GM12878 (cell line): ENCODE measurements around the gene RBPJL. TPM values are rescaled to one million over a fixed set of nuclear protein-coding genes. Genes with fewer than 3 reads are reported as not detected.

Experiments
- ATAC-seq: fragments of 200-7000 bp; cut with Tn5 transposase; 3 replicates; pipeline ENCODE4 v1.9.1; 2020; ENCODE audit warnings: mild to moderate bottlenecking, moderate library complexity
- BruUV-seq: library from RNA; stranded (reverse); fragments of 400-500 nt; replicated peaks from 2 replicates; lab custom pipeline; 2021; lab: Mats Ljungman, UMichigan
- CTCF ChIA-PET: fragments of 300-600 bp; sonication (Branson Sonifier 250); formaldehyde crosslinking; extraction: SDS; loops from one replicate; lab custom pipeline; 2021; ENCODE audit warnings: inconsistent platforms; lab: Yijun Ruan, JAX
- POLR2A ChIA-PET: fragments of 350-600 bp; formaldehyde crosslinking; extraction: SDS; loops from one replicate; lab custom pipeline; 2021; ENCODE audit warnings: inconsistent platforms; lab: Charles Lee
- RAD21 ChIA-PET: fragments of 300-600 bp; sonication (Branson Sonifier 250); formaldehyde crosslinking; loops from one replicate; lab custom pipeline; 2023; ENCODE audit warnings: antibody characterized with exemption; ENCODE audit not compliant: unreplicated experiment; lab: Charles Lee
- SMC1A ChIA-PET: fragments of 300-600 bp; sonication (Branson Sonifier 250); formaldehyde crosslinking; loops from one replicate; lab custom pipeline; 2023; ENCODE audit not compliant: unreplicated experiment, uncharacterized antibody; lab: Charles Lee
- DNase-seq: peaks from one replicate; pipeline ENCODE4 v3.0.0-alpha.2; 2011; ENCODE audit warnings: low read depth, low spot score
- FAIRE-seq: peaks from 3 replicates; lab custom pipeline; 2011; peaks lifted over from hg19 to GRCh38; lab: Jason Lieb, UNC
- H2AFZ ChIP-seq: 2 replicates; pipeline ENCODE4 v1.6.0; 2011; ENCODE audit warnings: low read depth, low read length, control low read depth; ENCODE audit not compliant: control insufficient read depth
- H3K27ac ChIP-seq: 2 replicates; pipeline ENCODE4 v1.5.1; 2011; ENCODE audit warnings: control low read depth; ENCODE audit not compliant: control insufficient read depth, insufficient read depth
- H3K27me3 ChIP-seq, 2 experiments: replicated peaks in 1 of 2; 2 replicates each; pipeline versions ENCODE4 v1.6.0 to v1.6.1; 2011; ENCODE audit warnings: low read length in 1 of 2; ENCODE audit not compliant: control insufficient read depth in 2 of 2, insufficient read depth in 2 of 2
- H3K36me3 ChIP-seq, 2 experiments: 2 replicates each; pipeline ENCODE4 v1.5.1; 2011; ENCODE audit warnings: low read length in 1 of 2; ENCODE audit not compliant: control insufficient read depth in 2 of 2, insufficient read depth in 2 of 2
- H3K4me1 ChIP-seq: 2 replicates; pipeline ENCODE4 v1.6.1; 2011; ENCODE audit warnings: mild to moderate bottlenecking, low read length, moderate library complexity, mixed read lengths; ENCODE audit not compliant: control insufficient read depth, insufficient read depth
- H3K4me2 ChIP-seq: 2 replicates; pipeline ENCODE4 v1.6.0; 2011; ENCODE audit warnings: control low read depth; ENCODE audit not compliant: control insufficient read depth, insufficient read depth
- H3K4me3 ChIP-seq: fragments of 200-600 bp; sonication (generic); 2 replicates; pipeline ENCODE4 v1.5.1; 2016
- H3K79me2 ChIP-seq: 2 replicates; pipeline ENCODE4 v1.6.0; 2011; ENCODE audit warnings: low read length; ENCODE audit not compliant: control insufficient read depth, insufficient read depth
- H3K9ac ChIP-seq: 2 replicates; pipeline ENCODE4 v1.8.0; 2011; ENCODE audit warnings: low read length, control low read depth, mixed read lengths; ENCODE audit not compliant: control insufficient read depth, insufficient read depth
- H3K9me3 ChIP-seq: replicated peaks from 3 replicates; pipeline ENCODE4 v1.5.1; 2011; ENCODE audit warnings: mild to moderate bottlenecking, low read length; ENCODE audit not compliant: control insufficient read depth, insufficient read depth
- H4K20me1 ChIP-seq: 2 replicates; pipeline ENCODE4 v1.6.0; 2011; ENCODE audit not compliant: control insufficient read depth, insufficient read depth
- GATAD2B ChIP-seq: fragments of 450-650 bp; conservative IDR thresholded peaks from 2 replicates; pipeline ENCODE4 v1.6.1; 2017; ENCODE audit warnings: low read depth, mild to moderate bottlenecking, moderate library complexity
- NFXL1 ChIP-seq: fragments of 450-650 bp; IDR thresholded peaks from 2 replicates; pipeline ENCODE4 v1.6.1; 2017; ENCODE audit warnings: antibody characterized with exemption, mild to moderate bottlenecking, borderline replicate concordance
- RB1 ChIP-seq: fragments of 450-650 bp; formaldehyde crosslinking; IDR thresholded peaks from 2 replicates; pipeline ENCODE4 v1.6.1; 2017; ENCODE audit warnings: mild to moderate bottlenecking, borderline replicate concordance
- RELA ChIP-seq: fragments of 450-650 bp; IDR thresholded peaks from 2 replicates; pipeline ENCODE4 v1.8.0; 2014; ENCODE audit warnings: borderline replicate concordance; ENCODE audit not compliant: partially characterized antibody
- TARDBP ChIP-seq: IDR thresholded peaks from 2 replicates; pipeline ENCODE4 v1.6.1; 2016; ENCODE audit warnings: borderline replicate concordance
- TBL1XR1 ChIP-seq: IDR thresholded peaks from 2 replicates; pipeline ENCODE4 v1.6.1; 2012; ENCODE audit warnings: low read depth, low read length, improper control_type of control experiment
- WGBS: methylation state at CpG from one replicate; pipeline ENCODE4 v1.1.6; 2016; ENCODE audit warnings: low lambda C conversion rate; ENCODE audit not compliant: insufficient replicate concordance, insufficient coverage; ENCODE audit errors: missing lambda C conversion rate; 5-methylcytosine and 5-hydroxymethylcytosine counted together
- in situ Hi-C: fragments of 300-500 bp; cut with MboI; formaldehyde crosslinking; loops from 9 replicates; pipeline ENCODE4 v1.14.3; 2018; ENCODE audit warnings: mixed read lengths
- intact Hi-C: fragments of 100-400 bp; cut with micrococcal nuclease; formaldehyde crosslinking; loops from one replicate; pipeline ENCODE4 v1.14.2; 2022; ENCODE audit not compliant: unreplicated experiment
- polyA plus RNA-seq, 11 experiments: library from polyadenylated mRNA; depleted of rRNA in 4 of 11; unstranded in 6 of 11; stranded (reverse) in 5 of 11; fragments of >200 nt; fragmentation: Nextera tagmentation in 4 of 11; fragmentation: Illumina TruSeq in 1 of 11; extraction: Ambion mirVana in 4 of 11; extraction: Trizol in 1 of 11; gene quantifications; 1 replicate in 1 of 11; 2 replicates in 10 of 11; pipeline versions ENCODE4 v1.2.1 to v1.2.3, GENCODE V29; 2011 to 2016; ENCODE audit warnings: inconsistent platforms in 2 of 11, missing spikeins in 2 of 11, low read depth in 1 of 11
- total RNA-seq, 4 experiments: library from RNA; depleted of rRNA in 3 of 4; stranded (reverse); fragments of >200 nt in 3 of 4; fragmentation: Illumina TruSeq in 1 of 4; extraction: Trizol in 1 of 4; gene quantifications; 2 replicates each; pipeline versions ENCODE4 v1.2.1 to v1.2.3, GENCODE V29; 2013 to 2021
- TF ChIP-seq, protein P1 (sequence below): fragments of 450-650 bp; formaldehyde crosslinking; IDR thresholded peaks from 2 replicates; pipeline ENCODE4 v1.4.0; 2020; ENCODE audit warnings: mild to moderate bottlenecking, moderate library complexity
- TF ChIP-seq, protein P2 (sequence below): IDR thresholded peaks from 2 replicates; pipeline ENCODE4 v1.6.1; 2011; ENCODE audit warnings: borderline replicate concordance, low read depth, mild to moderate bottlenecking, moderate library complexity, low read length; ENCODE audit not compliant: insufficient read depth, poor library complexity, severe bottlenecking

The RBPJL gene
- total and polyA plus RNA-seq, 10 of the 15 experiments (the other 5 are each of a cell fraction or from before 2014, with no cell fraction given), result 0.18 TPM; not detected in 9

DNA sequence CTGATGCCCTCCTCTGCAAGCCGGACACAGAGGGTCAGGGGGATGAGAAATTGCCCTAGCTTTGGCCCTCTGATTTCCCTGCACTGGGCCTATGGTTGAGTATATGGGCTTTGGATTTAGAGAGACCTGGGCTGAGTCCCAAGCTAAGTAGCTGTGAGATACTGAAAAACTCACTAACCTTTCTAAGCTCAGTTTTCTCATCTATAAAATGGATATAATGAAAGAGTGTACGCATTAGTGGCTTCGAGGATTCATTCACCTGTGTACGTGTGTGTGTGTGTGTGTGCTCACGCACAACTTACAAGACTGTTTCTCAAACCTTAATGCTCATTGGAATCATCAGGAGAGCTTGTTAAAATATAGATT is 12.7 kb upstream of the RBPJL start:
- Histone ChIP-seq H3K9me3 (no peaks in the 10 kb centered on the region; the same call in 2 of the 3 replicates), H3K9ac (no peak overlapping the region), H3K4me1 (no peaks in the 10 kb centered on the region), H3K79me2 (no peaks in the 10 kb centered on the region), H3K27ac (no peak overlapping the region), H2AFZ (no peak overlapping the region), H4K20me1 (no peaks in the 10 kb centered on the region), H3K27me3 (peaks cover 6 to 7% of the 10 kb centered on the region in 2 experiments; a peak in 3 of 4 replicates), H3K36me3 (no peaks in the 10 kb centered on the region), H3K4me3 (no peak overlapping the region), H3K4me2 (peak overlapping the region; percentile 71; the same call in 1 of the 2 replicates)
- DNase-seq, result no peak
- TF ChIP-seq NFXL1 (no peak), TARDBP (no peak), RB1 (no peak), TBL1XR1 (no peak), GATAD2B (no peak), RELA (no peak)
- TF ChIP-seq, protein P1, sequence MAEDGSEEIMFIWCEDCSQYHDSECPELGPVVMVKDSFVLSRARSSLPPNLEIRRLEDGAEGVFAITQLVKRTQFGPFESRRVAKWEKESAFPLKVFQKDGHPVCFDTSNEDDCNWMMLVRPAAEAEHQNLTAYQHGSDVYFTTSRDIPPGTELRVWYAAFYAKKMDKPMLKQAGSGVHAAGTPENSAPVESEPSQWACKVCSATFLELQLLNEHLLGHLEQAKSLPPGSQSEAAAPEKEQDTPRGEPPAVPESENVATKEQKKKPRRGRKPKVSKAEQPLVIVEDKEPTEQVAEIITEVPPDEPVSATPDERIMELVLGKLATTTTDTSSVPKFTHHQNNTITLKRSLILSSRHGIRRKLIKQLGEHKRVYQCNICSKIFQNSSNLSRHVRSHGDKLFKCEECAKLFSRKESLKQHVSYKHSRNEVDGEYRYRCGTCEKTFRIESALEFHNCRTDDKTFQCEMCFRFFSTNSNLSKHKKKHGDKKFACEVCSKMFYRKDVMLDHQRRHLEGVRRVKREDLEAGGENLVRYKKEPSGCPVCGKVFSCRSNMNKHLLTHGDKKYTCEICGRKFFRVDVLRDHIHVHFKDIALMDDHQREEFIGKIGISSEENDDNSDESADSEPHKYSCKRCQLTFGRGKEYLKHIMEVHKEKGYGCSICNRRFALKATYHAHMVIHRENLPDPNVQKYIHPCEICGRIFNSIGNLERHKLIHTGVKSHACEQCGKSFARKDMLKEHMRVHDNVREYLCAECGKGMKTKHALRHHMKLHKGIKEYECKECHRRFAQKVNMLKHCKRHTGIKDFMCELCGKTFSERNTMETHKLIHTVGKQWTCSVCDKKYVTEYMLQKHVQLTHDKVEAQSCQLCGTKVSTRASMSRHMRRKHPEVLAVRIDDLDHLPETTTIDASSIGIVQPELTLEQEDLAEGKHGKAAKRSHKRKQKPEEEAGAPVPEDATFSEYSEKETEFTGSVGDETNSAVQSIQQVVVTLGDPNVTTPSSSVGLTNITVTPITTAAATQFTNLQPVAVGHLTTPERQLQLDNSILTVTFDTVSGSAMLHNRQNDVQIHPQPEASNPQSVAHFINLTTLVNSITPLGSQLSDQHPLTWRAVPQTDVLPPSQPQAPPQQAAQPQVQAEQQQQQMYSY, result no peak
- TF ChIP-seq, protein P2, sequence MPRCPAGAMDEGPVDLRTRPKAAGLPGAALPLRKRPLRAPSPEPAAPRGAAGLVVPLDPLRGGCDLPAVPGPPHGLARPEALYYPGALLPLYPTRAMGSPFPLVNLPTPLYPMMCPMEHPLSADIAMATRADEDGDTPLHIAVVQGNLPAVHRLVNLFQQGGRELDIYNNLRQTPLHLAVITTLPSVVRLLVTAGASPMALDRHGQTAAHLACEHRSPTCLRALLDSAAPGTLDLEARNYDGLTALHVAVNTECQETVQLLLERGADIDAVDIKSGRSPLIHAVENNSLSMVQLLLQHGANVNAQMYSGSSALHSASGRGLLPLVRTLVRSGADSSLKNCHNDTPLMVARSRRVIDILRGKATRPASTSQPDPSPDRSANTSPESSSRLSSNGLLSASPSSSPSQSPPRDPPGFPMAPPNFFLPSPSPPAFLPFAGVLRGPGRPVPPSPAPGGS, result no peak
- ChIA-PET SMC1A (interaction anchor here (0.7 to 1.3 kb wide), 6 partner anchors 8 to 250 kb away, joined by 3 to 6 read pairs (median 3); no protein-coding TSS in a partner anchor), CTCF (interaction anchor here (0.6 to 6.3 kb wide), 50 partner anchors 8 to 1089 kb away, joined by 3 to 53 read pairs (median 4); partner anchors contain the start of genes SYS1, WFDC10A, WFDC12 and WFDC5), POLR2A (no interaction called here), RAD21 (interaction anchor here (0.6 to 1.9 kb wide), 8 partner anchors 143 to 477 kb away, joined by 3 to 8 read pairs (median 4); no protein-coding TSS in a partner anchor)
- intact Hi-C loops (loop anchor here (5.0 kb wide), 4 partner anchors 157 to 257 kb away; no protein-coding TSS in a partner anchor), in situ Hi-C loops (no loop called here)
- no peak for ATAC-seq
- 22% methylated on average over 5 of the region's 5 CpGs for WGBS
- no peak for FAIRE-seq
- BruUV-seq, result no TSS peak
